Measurements from ENCODE around the gene TNFRSF19. TPM values are rescaled to one million over a fixed set of nuclear protein-coding genes. Genes with fewer than 3 reads are reported as not detected.

The TNFRSF19 gene
- total RNA-seq, 5 donors from 2014 or later (not counting 1 experiment from before 2014, with no cell fraction given) = 0.19 to 0.35 (median 0.24) TPM; not detected in 1

GRCh38 chr13:23613596-23613995, 43.4 kb downstream of the TNFRSF19 start:
- H3K4me3 ChIP-seq (ENCODE audit: control insufficient read depth in 1 of 2, extremely low read depth in 1 of 2, low read length in 1 of 2) = no peak overlapping the region
- H3K36me3 ChIP-seq (ENCODE audit: control insufficient read depth in 2 of 2, extremely low read depth in 1 of 2, insufficient read depth in 1 of 2, low read length in 1 of 2) = no peaks in the 10 kb centered on the region
- H3K4me3 Mint-ChIP-seq = no peak overlapping the region
- H3K27ac Mint-ChIP-seq = no peak overlapping the region
- ChIA-PET POLR2A (interaction anchor here in 1 of 2 donors (0.6 kb wide), 1 partner anchor 30 kb away, joined by 3 read pairs; no protein-coding TSS in a partner anchor), CTCF (no interaction called here)
- H3K9me3 ChIP-seq = no peaks in the 10 kb centered on the region
- no peaks in the 10 kb centered on the region for H3K9me3 Mint-ChIP-seq
- peaks cover 4 to 5% of the 10 kb centered on the region in 2 experiments for H3K4me1 ChIP-seq (ENCODE audit: control insufficient read depth in 1 of 2, extremely low read depth in 1 of 2, insufficient read depth in 2 of 2, low read length in 2 of 2)
- ATAC-seq (replicated peaks in 1 of 4) (no peak), DNase-seq (no peak)
- H3K27ac ChIP-seq (ENCODE audit: low read length) = no peak overlapping the region
- H3K4me1 Mint-ChIP-seq = peaks cover 18 to 21% (median 19%) of the 10 kb centered on the region in 3 donors
- no CpG with 5 or more reads among the region's 3 CpGs for WGBS (ENCODE audit: insufficient coverage)
- peaks cover 0 to 14% of the 10 kb centered on the region in 2 experiments for H3K27me3 ChIP-seq (replicated peaks in 1 of 2; ENCODE audit: control insufficient read depth in 2 of 2, extremely low read depth in 1 of 2, insufficient read depth in 2 of 2, low read length in 1 of 2)
- no peaks in the 10 kb centered on the region for H3K36me3 Mint-ChIP-seq
- peaks cover 23 to 25% of the 10 kb centered on the region in 2 donors for H3K27me3 Mint-ChIP-seq

- Mint-ChIP-seq H3K9me3 (no peaks in the 10 kb centered on the region), H3K27me3 (peaks cover 17 to 19% of the 10 kb centered on the region in 2 donors), H3K4me3 (no peak overlapping the region), H3K4me1 (peaks cover 4% of the 10 kb centered on the region in 3 donors), H3K36me3 (no peaks in the 10 kb centered on the region), H3K27ac (no peak overlapping the region)
- Histone ChIP-seq H3K9me3 (no peaks in the 10 kb centered on the region), H3K4me1 (ENCODE audit: control insufficient read depth in 1 of 2, extremely low read depth in 1 of 2, insufficient read depth in 2 of 2, low read length in 2 of 2) (no peaks in the 10 kb centered on the region), H3K36me3 (ENCODE audit: control insufficient read depth in 2 of 2, extremely low read depth in 1 of 2, insufficient read depth in 1 of 2, low read length in 1 of 2) (no peaks in the 10 kb centered on the region), H3K27me3 (replicated peaks in 1 of 2; ENCODE audit: control insufficient read depth in 2 of 2, extremely low read depth in 1 of 2, insufficient read depth in 2 of 2, low read length in 1 of 2) (peaks cover 0 to 11% of the 10 kb centered on the region in 2 experiments), H3K27ac (ENCODE audit: low read length) (no peak overlapping the region), H3K4me3 (ENCODE audit: control insufficient read depth in 1 of 2, extremely low read depth in 1 of 2, low read length in 1 of 2) (no peak overlapping the region)
- ATAC-seq (replicated peaks in 1 of 4) (no peak), DNase-seq (no peak)
- CTCF ChIA-PET = no interaction called here
- POLR2A ChIA-PET = no interaction called here
- WGBS (ENCODE audit: insufficient coverage) = 91% methylated on average over 11 of the region's 15 CpGs
Observed at GRCh38 chr13:23615395-23616081, 45.3 kb downstream of the TNFRSF19 start.

DNA sequence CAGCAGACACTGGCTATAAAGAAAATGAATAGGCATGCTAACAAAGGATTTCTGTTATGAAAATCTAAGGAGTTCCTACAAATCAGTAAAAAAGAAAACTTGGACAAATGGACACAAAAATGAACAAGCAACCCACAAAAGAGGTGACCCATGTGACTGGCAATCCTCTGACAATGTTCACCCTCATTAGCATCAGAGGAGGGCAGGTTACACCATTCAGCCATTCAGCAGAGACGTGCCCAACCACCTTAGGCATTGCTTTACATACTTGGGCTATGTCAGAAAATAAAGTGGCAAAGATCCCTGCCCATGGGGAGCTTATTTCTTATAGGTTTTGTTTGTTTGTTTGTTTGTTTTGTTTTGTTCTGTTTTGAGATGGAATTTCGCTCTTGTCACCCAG, 46.0 kb downstream of the TNFRSF19 start:
- ChIA-PET POLR2A (no interaction called here), CTCF (no interaction called here)
- Mint-ChIP-seq H3K27me3 (peaks cover 14% of the 10 kb centered on the region in 2 donors), H3K4me1 (peaks cover 4% of the 10 kb centered on the region in 3 donors), H3K9me3 (no peaks in the 10 kb centered on the region), H3K36me3 (no peaks in the 10 kb centered on the region), H3K4me3 (no peak overlapping the region), H3K27ac (no peak overlapping the region)
- H3K27ac ChIP-seq (ENCODE audit: low read length) = no peak overlapping the region
- no peak for DNase-seq
- H3K4me1 ChIP-seq (ENCODE audit: control insufficient read depth in 1 of 2, extremely low read depth in 1 of 2, insufficient read depth in 2 of 2, low read length in 2 of 2) = no peaks in the 10 kb centered on the region
- H3K9me3 ChIP-seq = no peaks in the 10 kb centered on the region
- peaks cover 0 to 17% of the 10 kb centered on the region in 2 experiments for H3K27me3 ChIP-seq (replicated peaks in 1 of 2; ENCODE audit: control insufficient read depth in 2 of 2, extremely low read depth in 1 of 2, insufficient read depth in 2 of 2, low read length in 1 of 2)
- 71% methylated on average over 1 of the region's 2 CpGs for WGBS (ENCODE audit: insufficient coverage)
- no peak overlapping the region for H3K4me3 ChIP-seq (ENCODE audit: control insufficient read depth in 1 of 2, extremely low read depth in 1 of 2, low read length in 1 of 2)
- no peak for ATAC-seq (replicated peaks in 1 of 4)
- H3K36me3 ChIP-seq (ENCODE audit: control insufficient read depth in 2 of 2, extremely low read depth in 1 of 2, insufficient read depth in 1 of 2, low read length in 1 of 2) = no peaks in the 10 kb centered on the region

GRCh38 chr13:23617551-23618024, 47.4 kb downstream of the TNFRSF19 start:
- H3K4me3 ChIP-seq (ENCODE audit: control insufficient read depth in 1 of 2, extremely low read depth in 1 of 2, low read length in 1 of 2) = no peak overlapping the region
- no peaks in the 10 kb centered on the region for H3K36me3 ChIP-seq (ENCODE audit: control insufficient read depth in 2 of 2, extremely low read depth in 1 of 2, insufficient read depth in 1 of 2, low read length in 1 of 2)
- ChIA-PET CTCF (no interaction called here), POLR2A (interaction anchor here in 1 of 2 donors (0.6 kb wide), 1 partner anchor 45 kb away, joined by 5 read pairs; no protein-coding TSS in a partner anchor)
- Mint-ChIP-seq H3K27ac (no peak overlapping the region), H3K36me3 (no peaks in the 10 kb centered on the region), H3K27me3 (peaks cover 13 to 14% of the 10 kb centered on the region in 2 donors), H3K4me3 (no peak overlapping the region), H3K4me1 (peaks cover 4% of the 10 kb centered on the region in 3 donors), H3K9me3 (no peaks in the 10 kb centered on the region)
- H3K27ac ChIP-seq (ENCODE audit: low read length) = no peak overlapping the region
- H3K4me1 ChIP-seq (ENCODE audit: control insufficient read depth in 1 of 2, extremely low read depth in 1 of 2, insufficient read depth in 2 of 2, low read length in 2 of 2) = no peaks in the 10 kb centered on the region
- 7% methylated on average over 2 of the region's 3 CpGs for WGBS (ENCODE audit: insufficient coverage)
- ATAC-seq (replicated peaks in 1 of 4) = no peak
- DNase-seq = no peak
- H3K27me3 ChIP-seq (replicated peaks in 1 of 2; ENCODE audit: control insufficient read depth in 2 of 2, extremely low read depth in 1 of 2, insufficient read depth in 2 of 2, low read length in 1 of 2) = peaks cover 0 to 17% of the 10 kb centered on the region in 2 experiments
- H3K9me3 ChIP-seq = no peaks in the 10 kb centered on the region

- H3K4me1 ChIP-seq (ENCODE audit: control insufficient read depth in 1 of 2, extremely low read depth in 1 of 2, insufficient read depth in 2 of 2, low read length in 2 of 2) = no peaks in the 10 kb centered on the region
- Mint-ChIP-seq H3K27ac (no peak overlapping the region), H3K4me1 (peaks cover 4% of the 10 kb centered on the region in 3 donors), H3K4me3 (no peak overlapping the region), H3K9me3 (no peaks in the 10 kb centered on the region), H3K36me3 (no peaks in the 10 kb centered on the region), H3K27me3 (peaks cover 13% of the 10 kb centered on the region in 2 donors)
- H3K27ac ChIP-seq (ENCODE audit: low read length) = no peak overlapping the region
- ATAC-seq (replicated peaks in 1 of 4) (no peak), DNase-seq (no peak)
- 80% methylated on average over 1 of the region's 8 CpGs for WGBS (ENCODE audit: insufficient coverage)
- no peaks in the 10 kb centered on the region for H3K9me3 ChIP-seq
- POLR2A ChIA-PET = interaction anchor here in 1 of 2 donors (0.6 kb wide), 1 partner anchor 44 kb away, joined by 5 read pairs; no protein-coding TSS in a partner anchor
- no peaks in the 10 kb centered on the region for H3K36me3 ChIP-seq (ENCODE audit: control insufficient read depth in 2 of 2, extremely low read depth in 1 of 2, insufficient read depth in 1 of 2, low read length in 1 of 2)
- CTCF ChIA-PET = no interaction called here
- peaks cover 0 to 17% of the 10 kb centered on the region in 2 experiments for H3K27me3 ChIP-seq (replicated peaks in 1 of 2; ENCODE audit: control insufficient read depth in 2 of 2, extremely low read depth in 1 of 2, insufficient read depth in 2 of 2, low read length in 1 of 2)
- no peak overlapping the region for H3K4me3 ChIP-seq (ENCODE audit: control insufficient read depth in 1 of 2, extremely low read depth in 1 of 2, low read length in 1 of 2)
Observed at GRCh38 chr13:23618341-23618740, 48.1 kb downstream of the TNFRSF19 start.

- Histone ChIP-seq H3K36me3 (ENCODE audit: control insufficient read depth in 2 of 2, extremely low read depth in 1 of 2, insufficient read depth in 1 of 2, low read length in 1 of 2) (no peaks in the 10 kb centered on the region), H3K27ac (ENCODE audit: low read length) (no peak overlapping the region), H3K9me3 (no peaks in the 10 kb centered on the region), H3K4me1 (ENCODE audit: control insufficient read depth in 1 of 2, extremely low read depth in 1 of 2, insufficient read depth in 2 of 2, low read length in 2 of 2) (no peaks in the 10 kb centered on the region), H3K27me3 (replicated peaks in 1 of 2; ENCODE audit: control insufficient read depth in 2 of 2, extremely low read depth in 1 of 2, insufficient read depth in 2 of 2, low read length in 1 of 2) (peaks cover 0 to 17% of the 10 kb centered on the region in 2 experiments), H3K4me3 (ENCODE audit: control insufficient read depth in 1 of 2, extremely low read depth in 1 of 2, low read length in 1 of 2) (no peak overlapping the region)
- peaks cover 4% of the 10 kb centered on the region in 3 donors for H3K4me1 Mint-ChIP-seq
- no peaks in the 10 kb centered on the region for H3K9me3 Mint-ChIP-seq
- H3K27ac Mint-ChIP-seq = no peak overlapping the region
- H3K4me3 Mint-ChIP-seq = no peak overlapping the region
- CTCF ChIA-PET = no interaction called here
- DNase-seq (no peak), ATAC-seq (replicated peaks in 1 of 4) (no peak)
- 100% methylated on average over 1 of the region's 5 CpGs for WGBS (ENCODE audit: insufficient coverage)
- peaks cover 5 to 6% of the 10 kb centered on the region in 2 donors for H3K27me3 Mint-ChIP-seq
- POLR2A ChIA-PET = no interaction called here
- H3K36me3 Mint-ChIP-seq = no peaks in the 10 kb centered on the region
Observed at GRCh38 chr13:23619068-23619855, 49.0 kb downstream of the TNFRSF19 start.
